ENCODE results near the gene NOTCH1.
A peak's percentile ranks its signal among the peaks of the same experiment; 100 is the strongest.
"Not testable (repeated sequence)": the region's sequence is repeated elsewhere in the genome, so short reads cannot be mapped to it uniquely, and the experiment has no call there.

Gene NOTCH1

GRCh38 chr9:136564379-136564988 lies 18.6 kb upstream of the NOTCH1 start:
- no peak for DNase-seq

GRCh38 chr9:136563646-136564325 lies 17.9 kb upstream of the NOTCH1 start:
- DNase-seq, result no peak

- no peak for DNase-seq
Measured at GRCh38 chr9:136562746-136563495, 17.1 kb upstream of the NOTCH1 start.

GRCh38 chr9:136561779-136562178 lies 15.9 kb upstream of the NOTCH1 start:
- DNase-seq, result no peak

- no peak for DNase-seq
Measured at GRCh38 chr9:136560586-136560985, 14.7 kb upstream of the NOTCH1 start.

GRCh38 chr9:136559371-136559770 lies 13.5 kb upstream of the NOTCH1 start:
- DNase-seq, result not testable (repeated sequence)

- not testable (repeated sequence) for DNase-seq
Measured at GRCh38 chr9:136558846-136559245, 13.0 kb upstream of the NOTCH1 start.

GRCh38 chr9:136558373-136558772 lies 12.5 kb upstream of the NOTCH1 start:
- DNase-seq, result no peak

GRCh38 chr9:136557036-136557435 lies 11.2 kb upstream of the NOTCH1 start:
- no peak for DNase-seq

GRCh38 chr9:136556166-136556565 lies 10.3 kb upstream of the NOTCH1 start:
- DNase-seq, result no peak

- no peak for DNase-seq
Measured at GRCh38 chr9:136554870-136555269, 9.0 kb upstream of the NOTCH1 start.

- no peak for DNase-seq
Measured at GRCh38 chr9:136553581-136553980, 7.7 kb upstream of the NOTCH1 start.

- DNase-seq, result no peak
Measured at GRCh38 chr9:136552117-136552703, 6.4 kb upstream of the NOTCH1 start.

- no peak for DNase-seq
Measured at GRCh38 chr9:136551401-136552116, 5.7 kb upstream of the NOTCH1 start.

- DNase-seq, result no peak
Measured at GRCh38 chr9:136550439-136551289, 4.8 kb upstream of the NOTCH1 start.

- DNase-seq, result no peak
Measured at GRCh38 chr9:136549010-136549980, 3.4 kb upstream of the NOTCH1 start.

- no peak for DNase-seq
Measured at GRCh38 chr9:136547508-136548215, 1.8 kb upstream of the NOTCH1 start.

- peak; percentile 80 for DNase-seq
Measured at GRCh38 chr9:136546697-136547501, 1.1 kb upstream of the NOTCH1 start.

- DNase-seq, result no peak
Measured at GRCh38 chr9:136545692-136545964, 220 bp downstream of the NOTCH1 start.
